GM12865 (cell line): ENCODE data around the gene FOXP1.

Experiments used
- DNase-seq: peaks from one replicate; pipeline ENCODE4 v3.0.0; 2010; ENCODE audit warnings: low read depth
- H3K4me3 ChIP-seq: 2 replicates; pipeline ENCODE4 v1.5.1; 2011; ENCODE audit warnings: mild to moderate bottlenecking, low read depth, low read length, control low read depth
- CTCF ChIP-seq: IDR thresholded peaks from 2 replicates; pipeline ENCODE4 v1.5.1; 2011; ENCODE audit warnings: low read length, control low read depth, low read depth, inconsistent platforms; ENCODE audit not compliant: insufficient read depth; ENCODE audit errors: missing control alignments

The FOXP1 gene

GRCh38 chr3:71030748-71031147 lies 552.8 kb downstream of the FOXP1 start:
- TF ChIP-seq CTCF = no peak

DNA sequence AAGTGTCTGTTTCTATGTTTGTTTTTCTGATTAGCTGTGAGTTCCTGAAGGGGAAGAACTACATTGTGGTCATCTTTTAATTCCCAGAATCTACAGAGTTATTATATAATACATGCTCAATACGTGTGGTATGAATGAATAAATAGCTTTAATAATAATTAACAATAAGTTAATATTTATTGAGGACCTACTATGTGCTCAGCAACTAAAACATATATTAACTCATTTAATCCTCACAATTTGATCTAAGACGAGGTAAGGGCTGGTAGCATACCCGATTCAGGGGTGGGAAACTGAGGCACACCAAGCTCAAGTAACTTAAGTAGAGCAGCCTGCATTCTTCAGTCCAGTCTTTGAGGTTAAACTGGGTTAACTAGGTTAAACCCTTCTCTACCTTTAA lies 553.8 kb downstream of the FOXP1 start:
- no peak for TF ChIP-seq CTCF
- no peak overlapping the region for H3K4me3 ChIP-seq
- DNase-seq = no peak

More at GRCh38 chr3:71030748-71031147, 552.8 kb downstream of the FOXP1 start:
- no peak overlapping the region for H3K4me3 ChIP-seq
- no peak for DNase-seq

GRCh38 chr3:71028802-71029201 lies 554.7 kb downstream of the FOXP1 start:
- H3K4me3 ChIP-seq = no peak overlapping the region
- DNase-seq = no peak
- no peak for TF ChIP-seq CTCF

DNA sequence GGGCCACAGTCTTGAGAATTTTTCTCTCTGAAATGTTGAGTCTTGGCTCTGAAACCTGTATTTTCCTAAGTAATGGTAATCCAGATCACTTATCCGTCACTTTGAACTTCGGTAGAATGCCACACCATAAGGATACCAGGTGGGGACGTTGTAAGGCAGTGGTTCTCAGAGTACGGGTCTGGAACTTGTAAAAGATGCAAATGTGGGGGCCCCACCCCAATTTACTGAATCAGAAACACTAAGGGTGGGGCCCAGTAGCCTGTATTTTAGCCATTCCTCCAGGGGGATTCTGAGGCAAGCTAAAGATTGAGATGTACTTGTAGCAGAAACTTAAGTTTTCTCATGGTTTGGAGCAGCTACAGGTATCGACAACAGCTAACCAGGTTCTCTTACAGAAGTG lies 555.3 kb downstream of the FOXP1 start:
- no peak for DNase-seq
- no peak for TF ChIP-seq CTCF
- no peak overlapping the region for H3K4me3 ChIP-seq

- no peak overlapping the region for H3K4me3 ChIP-seq
- no peak for DNase-seq
- TF ChIP-seq CTCF = no peak
Measured at GRCh38 chr3:71026634-71027578, 556.6 kb downstream of the FOXP1 start.

- no peak for DNase-seq
- TF ChIP-seq CTCF = no peak
- no peak overlapping the region for H3K4me3 ChIP-seq
Measured at GRCh38 chr3:71025516-71025915, 558.0 kb downstream of the FOXP1 start.

GRCh38 chr3:71025010-71025409 lies 558.5 kb downstream of the FOXP1 start:
- TF ChIP-seq CTCF = no peak
- no peak overlapping the region for H3K4me3 ChIP-seq
- DNase-seq = no peak
